Natural killer cell (primary cell): ENCODE measurements around the gene SLC6A19. TPM values are rescaled to one million over a fixed set of nuclear protein-coding genes. Genes with fewer than 3 reads are reported as not detected.
"Not testable (repeated sequence)": the region's sequence is repeated elsewhere in the genome, so short reads cannot be mapped to it uniquely, and the experiment has no call there.

Experiments
- ATAC-seq, 3 donors: fragments of 150-1000 bp in 2 of 3; fragments of 200-7000 bp in 1 of 3; cut with Tn5 transposase; 1 replicate in 1 of 3; 2 replicates in 2 of 3; pipeline ENCODE4 v1.10.0; 2021; ENCODE audit warnings: mild to moderate bottlenecking in 2 of 3, moderate library complexity in 2 of 3
- DNase-seq, 2 donors: peaks; one replicate each; pipeline versions ENCODE4 v3.0.0 to v3.0.0-alpha.2; 2013 to 2021; ENCODE audit warnings: mixed read lengths in 1 of 2
- H3K27ac ChIP-seq: one replicate; pipeline ENCODE4 v1.5.1; 2013; ENCODE audit warnings: mild to moderate bottlenecking, low read length
- H3K27me3 ChIP-seq: one replicate; pipeline ENCODE4 v1.6.1; 2013; ENCODE audit warnings: low read length; ENCODE audit not compliant: control insufficient read depth, insufficient read depth
- H3K36me3 ChIP-seq: one replicate; pipeline ENCODE4 v1.6.1; 2013; ENCODE audit warnings: low read length; ENCODE audit not compliant: control insufficient read depth, insufficient read depth
- H3K4me1 ChIP-seq: one replicate; pipeline ENCODE4 v1.6.1; 2013; ENCODE audit warnings: low read length; ENCODE audit not compliant: control insufficient read depth, insufficient read depth
- H3K4me3 ChIP-seq: one replicate; pipeline ENCODE4 v1.5.1; 2013; ENCODE audit warnings: low read length
- H3K9me3 ChIP-seq: one replicate; pipeline ENCODE4 v1.6.1; 2013; ENCODE audit warnings: low read length; ENCODE audit not compliant: control insufficient read depth, insufficient read depth
- H3K27ac Mint-ChIP-seq, 2 donors: one replicate each; pipeline ENCODE4 v1.8.0; 2022; ENCODE audit warnings: mild to moderate bottlenecking in 2 of 2, mixed read lengths in 2 of 2, moderate library complexity in 1 of 2
- H3K27me3 Mint-ChIP-seq, 2 donors: one replicate each; pipeline ENCODE4 v1.8.0; 2022; ENCODE audit warnings: low read depth in 2 of 2, mixed read lengths in 2 of 2
- H3K36me3 Mint-ChIP-seq: one replicate; pipeline ENCODE4 v1.8.0; 2022; ENCODE audit warnings: mixed read lengths
- H3K4me1 Mint-ChIP-seq, 2 donors: one replicate each; pipeline ENCODE4 v1.8.0; 2022; ENCODE audit warnings: mixed read lengths in 2 of 2
- H3K4me3 Mint-ChIP-seq: one replicate; pipeline ENCODE4 v1.8.0; 2022; ENCODE audit warnings: mild to moderate bottlenecking, moderate library complexity, mixed read lengths
- H3K9me3 Mint-ChIP-seq, 2 donors: one replicate each; pipeline ENCODE4 v1.8.0; 2022; ENCODE audit warnings: mixed read lengths in 2 of 2
- CTCF ChIP-seq: fragments of 200-600 bp; IDR thresholded peaks from one replicate; pipeline ENCODE4 v1.8.0; 2022; ENCODE audit warnings: antibody characterized with exemption
- WGBS: methylation state at CpG from one replicate; pipeline ENCODE4 v1.1.7; 2013; ENCODE audit warnings: missing lambda C conversion rate; ENCODE audit not compliant: insufficient coverage; 5-methylcytosine and 5-hydroxymethylcytosine counted together
- intact Hi-C: fragments of 100-400 bp; cut with micrococcal nuclease; formaldehyde crosslinking; loops from one replicate; pipeline ENCODE4 v1.14.2; 2022
- total RNA-seq, 4 donors: library from RNA; stranded (reverse); fragments of 120-200 nt in 1 of 4; gene quantifications; one replicate each; pipeline versions ENCODE4 v1.2.3 to v1.2.4, GENCODE V29; 2013 to 2022

SLC6A19 gene
- total RNA-seq, 3 donors from 2014 or later (not counting 1 experiment from before 2014, with no cell fraction given), result not detected

DNA sequence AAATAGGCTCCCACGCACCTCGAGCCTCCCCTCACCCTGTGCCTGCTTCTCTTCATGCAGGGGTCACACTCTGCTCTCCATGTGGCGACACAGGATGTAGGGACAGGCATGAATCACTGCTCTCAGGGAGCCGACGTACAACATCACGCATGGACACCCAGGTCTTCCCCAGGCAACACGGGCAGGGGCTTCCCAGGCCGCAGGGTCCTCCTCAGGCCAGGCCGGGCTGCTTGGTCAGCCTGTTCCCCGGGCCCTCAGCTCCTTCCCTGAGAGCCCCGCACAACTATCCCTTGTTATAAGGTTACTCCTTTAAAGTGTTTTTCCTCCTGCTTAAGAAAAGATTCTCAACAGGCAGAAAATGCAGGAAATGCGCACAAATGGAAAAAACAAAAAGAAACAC lies 24.8 kb downstream of the SLC6A19 start:
- intact Hi-C loops, result no loop called here
- H3K27ac ChIP-seq, result no peak overlapping the region
- peaks cover 13 to 22% of the 10 kb centered on the region in 2 donors for H3K4me1 Mint-ChIP-seq
- H3K4me3 Mint-ChIP-seq, result no peak overlapping the region
- no peaks in the 10 kb centered on the region for H3K4me1 ChIP-seq
- no peaks in the 10 kb centered on the region for H3K9me3 ChIP-seq
- ATAC-seq, result no peak
- no peaks in the 10 kb centered on the region for H3K36me3 Mint-ChIP-seq
- DNase-seq, result no peak
- no peak for TF ChIP-seq CTCF
- no peaks in the 10 kb centered on the region for H3K9me3 Mint-ChIP-seq
- WGBS, result 83% methylated on average over 12 of the region's 12 CpGs
- no peaks in the 10 kb centered on the region for H3K27me3 ChIP-seq
- peaks cover 23 to 25% of the 10 kb centered on the region in 2 donors for H3K27me3 Mint-ChIP-seq
- no peaks in the 10 kb centered on the region for H3K36me3 ChIP-seq
- no peak overlapping the region for H3K27ac Mint-ChIP-seq
- no peak overlapping the region for H3K4me3 ChIP-seq

GRCh38 chr5:1226839-1227581 lies 25.6 kb downstream of the SLC6A19 start:
- DNase-seq (no peak), ATAC-seq (no peak)
- H3K27me3 ChIP-seq, result no peaks in the 10 kb centered on the region
- TF ChIP-seq CTCF, result no peak
- 89% methylated on average over 50 of the region's 50 CpGs for WGBS
- H3K4me1 ChIP-seq, result no peaks in the 10 kb centered on the region
- no peak overlapping the region for H3K27ac Mint-ChIP-seq
- no peaks in the 10 kb centered on the region for H3K9me3 Mint-ChIP-seq
- intact Hi-C loops, result no loop called here
- no peaks in the 10 kb centered on the region for H3K36me3 Mint-ChIP-seq
- no peaks in the 10 kb centered on the region for H3K36me3 ChIP-seq
- no peak overlapping the region for H3K27ac ChIP-seq
- no peak overlapping the region for H3K4me3 Mint-ChIP-seq
- H3K4me3 ChIP-seq, result no peak overlapping the region
- peaks cover 13 to 22% of the 10 kb centered on the region in 2 donors for H3K4me1 Mint-ChIP-seq
- peaks cover 23 to 25% of the 10 kb centered on the region in 2 donors for H3K27me3 Mint-ChIP-seq
- H3K9me3 ChIP-seq, result no peaks in the 10 kb centered on the region

DNA sequence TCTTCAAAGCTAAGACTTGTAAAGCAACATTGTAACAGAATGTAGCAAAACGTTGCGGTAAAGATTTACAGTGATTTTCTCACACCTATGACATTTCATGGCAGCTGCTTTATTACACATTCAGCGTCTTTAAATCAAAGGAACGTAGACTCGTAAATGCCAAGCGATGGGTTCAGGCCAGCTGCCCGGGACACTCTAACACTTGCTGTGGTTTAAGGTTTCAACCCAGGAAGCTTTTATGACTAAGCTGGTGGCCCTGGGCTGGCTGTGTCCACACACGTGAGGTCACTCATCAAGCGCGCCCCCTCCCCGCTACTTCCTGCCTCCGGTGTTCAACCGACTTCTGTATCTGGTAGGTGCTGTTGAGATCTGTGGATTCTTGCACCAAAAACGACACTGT lies 26.3 kb downstream of the SLC6A19 start:
- DNase-seq (no peak), ATAC-seq (peak; percentile 23 to 63 (median 38))
- Mint-ChIP-seq H3K27ac (no peak overlapping the region), H3K9me3 (no peaks in the 10 kb centered on the region), H3K27me3 (peaks cover 23 to 25% of the 10 kb centered on the region in 2 donors), H3K36me3 (no peaks in the 10 kb centered on the region), H3K4me3 (no peak overlapping the region), H3K4me1 (peaks cover 13 to 22% of the 10 kb centered on the region in 2 donors)
- H3K27ac ChIP-seq, result no peak overlapping the region
- intact Hi-C loops, result no loop called here
- H3K27me3 ChIP-seq, result no peaks in the 10 kb centered on the region
- no peaks in the 10 kb centered on the region for H3K36me3 ChIP-seq
- no peaks in the 10 kb centered on the region for H3K9me3 ChIP-seq
- H3K4me3 ChIP-seq, result no peak overlapping the region
- no peak for TF ChIP-seq CTCF
- WGBS, result 27% methylated on average over 14 of the region's 14 CpGs
- H3K4me1 ChIP-seq, result no peaks in the 10 kb centered on the region

GRCh38 chr5:1228120-1228519 lies 26.7 kb downstream of the SLC6A19 start:
- no peaks in the 10 kb centered on the region for H3K4me1 ChIP-seq
- no peaks in the 10 kb centered on the region for H3K36me3 ChIP-seq
- TF ChIP-seq CTCF, result no peak
- H3K9me3 ChIP-seq, result no peaks in the 10 kb centered on the region
- H3K9me3 Mint-ChIP-seq, result no peaks in the 10 kb centered on the region
- peaks cover 23 to 25% of the 10 kb centered on the region in 2 donors for H3K27me3 Mint-ChIP-seq
- no peak overlapping the region for H3K27ac Mint-ChIP-seq
- H3K36me3 Mint-ChIP-seq, result no peaks in the 10 kb centered on the region
- H3K27me3 ChIP-seq, result no peaks in the 10 kb centered on the region
- WGBS, result 63% methylated on average over 15 of the region's 15 CpGs
- intact Hi-C loops, result no loop called here
- H3K4me3 Mint-ChIP-seq, result no peak overlapping the region
- H3K4me1 Mint-ChIP-seq, result peaks cover 13 to 22% of the 10 kb centered on the region in 2 donors
- ATAC-seq, result no peak
- H3K4me3 ChIP-seq, result no peak overlapping the region
- H3K27ac ChIP-seq, result no peak overlapping the region
- DNase-seq, result no peak

DNA sequence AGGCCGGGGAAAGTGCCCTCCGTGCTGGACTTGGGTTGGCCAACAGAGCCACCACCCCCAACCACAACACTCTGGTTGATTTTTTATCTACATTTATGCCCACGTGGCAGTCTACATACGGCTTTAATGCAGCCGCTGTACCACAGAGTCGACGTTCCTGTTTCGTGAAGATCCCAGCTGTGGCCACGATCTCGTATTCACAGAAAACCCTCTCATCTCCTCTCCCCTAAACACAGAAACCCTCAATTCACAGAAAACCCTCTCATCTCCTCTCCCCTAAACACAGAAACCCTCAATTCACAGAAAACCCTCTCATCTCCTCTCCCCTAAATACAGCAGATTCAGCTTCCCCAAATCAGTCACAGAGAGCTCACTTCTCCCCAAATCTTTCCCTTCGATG lies 27.6 kb downstream of the SLC6A19 start:
- H3K36me3 Mint-ChIP-seq, H3K9me3 ChIP-seq, H3K36me3 ChIP-seq, H3K4me3 ChIP-seq, ATAC-seq, intact Hi-C loops, H3K27ac Mint-ChIP-seq, H3K4me3 Mint-ChIP-seq, H3K27ac ChIP-seq, DNase-seq, H3K4me1 ChIP-seq, H3K27me3 ChIP-seq, H3K9me3 Mint-ChIP-seq: not testable (repeated sequence)
- Mint-ChIP-seq H3K4me1 (peaks cover 13 to 22% of the 10 kb centered on the region in 2 donors), H3K27me3 (peaks cover 23 to 25% of the 10 kb centered on the region in 2 donors)
- WGBS, result 39% methylated on average over 11 of the region's 11 CpGs
